ENCODE results near the gene KEAP1. TPM values are rescaled to one million over a fixed set of nuclear protein-coding genes. Genes with fewer than 3 reads are reported as not detected.

The KEAP1 gene
- total RNA-seq, 1 experiment from 2014 or later: 75.2 TPM

DNA sequence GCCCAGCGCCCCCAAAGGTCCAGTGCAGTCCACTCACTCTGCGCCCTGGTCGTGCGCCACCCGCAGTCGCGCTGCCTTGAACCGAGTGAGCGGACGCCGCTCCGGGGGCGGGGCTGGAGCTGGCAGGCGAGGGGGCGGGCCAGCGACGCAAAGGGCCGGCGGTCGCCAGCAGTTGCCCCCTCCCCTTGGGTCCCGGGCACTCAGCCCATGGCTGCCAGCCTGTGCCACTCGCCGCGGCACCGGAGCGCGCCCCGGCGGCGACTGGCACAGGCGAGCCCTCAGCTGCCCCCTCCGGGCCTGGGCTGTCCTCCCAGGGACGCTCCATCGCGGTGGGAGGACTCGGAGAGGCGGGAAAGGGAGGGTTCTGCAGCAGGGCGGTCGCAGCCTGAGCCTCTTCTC lies 14.2 kb upstream of the KEAP1 start, which contains the start of gene S1PR5:
TSS of gene S1PR5 (minus strand) at position 87 of the 399 bp plus-strand sequence. CDS start 2,436 bp downstream, outside the sequence.
- ATAC-seq (peak; percentile 85), DNase-seq (ENCODE audit: low read depth, low spot score) (no peak)
- Histone ChIP-seq H3K4me3 (replicated peaks in 1 of 2; ENCODE audit: low read depth in 1 of 2, low read length in 2 of 2) (peak within 1 kb of the TSS; percentile 64 to 82), H3K27me3 (ENCODE audit: insufficient read depth, low read length) (no peaks in the 10 kb centered on the region), H3K36me3 (ENCODE audit: control insufficient read depth in 1 of 2, insufficient read depth in 2 of 2, low read length in 2 of 2) (no peaks in the 10 kb centered on the region), H3K4me1 (ENCODE audit: control insufficient read depth in 1 of 2, insufficient read depth in 2 of 2, low read length in 2 of 2) (peaks cover 16 to 45% of the 10 kb centered on the region in 2 experiments; a peak in 3 of 4 replicates), H3K9me3 (ENCODE audit: control insufficient read depth in 1 of 2, insufficient read depth in 1 of 2, low read depth in 1 of 2, low read length in 2 of 2) (no peaks in the 10 kb centered on the region), H2AFZ (ENCODE audit: low read depth, low read length, poor library complexity, severe bottlenecking) (peak within 1 kb of the TSS; percentile 87), H3K9ac (ENCODE audit: low read length) (peak within 1 kb of the TSS; percentile 75), H3K27ac (ENCODE audit: low read depth, low read length) (peak within 1 kb of the TSS; percentile 64; the same call in 1 of the 2 replicates), H3K4me2 (ENCODE audit: low read length) (peak within 1 kb of the TSS; percentile 100), H3K79me2 (ENCODE audit: insufficient read depth, low read length) (no peaks in the 10 kb centered on the region), H3K9me2 (ENCODE audit: insufficient read depth) (no peaks in the 10 kb centered on the region), H4K20me1 (ENCODE audit: insufficient read depth) (no peaks in the 10 kb centered on the region)
- TF ChIP-seq POLR2AphosphoS5 (IDR thresholded peaks at IDR 0.05; ENCODE audit: low read depth, low read length): peak; percentile 57
- no peak for TF ChIP-seq FOSL1 (IDR thresholded peaks at IDR 0.05; ENCODE audit: low read depth)
- TF ChIP-seq EGR1 (IDR thresholded peaks at IDR 0.05; ENCODE audit: low read depth): peak; percentile 27; the same call in 1 of the 2 replicates
- RAD21 ChIA-PET (ENCODE audit: low non-redundant PET in 1 of 2, low total read pairs in 2 of 2, uncharacterized antibody in 2 of 2, unreplicated experiment in 2 of 2): no interaction called here
- intact Hi-C loops (cut with micrococcal nuclease): no loop called here
- no TSS peak for BruUV-seq (replicated peaks)
- POLR2A ChIA-PET: interaction anchor here (0.9 kb wide), 1 partner anchor 10 kb away, joined by 4 read pairs; no protein-coding TSS in a partner anchor
- CTCF ChIA-PET: interaction anchor here (0.6 to 1.1 kb wide), 4 partner anchors 9 to 49 kb away, joined by 3 read pairs; partner anchors contain the start of gene KRI1

DNA sequence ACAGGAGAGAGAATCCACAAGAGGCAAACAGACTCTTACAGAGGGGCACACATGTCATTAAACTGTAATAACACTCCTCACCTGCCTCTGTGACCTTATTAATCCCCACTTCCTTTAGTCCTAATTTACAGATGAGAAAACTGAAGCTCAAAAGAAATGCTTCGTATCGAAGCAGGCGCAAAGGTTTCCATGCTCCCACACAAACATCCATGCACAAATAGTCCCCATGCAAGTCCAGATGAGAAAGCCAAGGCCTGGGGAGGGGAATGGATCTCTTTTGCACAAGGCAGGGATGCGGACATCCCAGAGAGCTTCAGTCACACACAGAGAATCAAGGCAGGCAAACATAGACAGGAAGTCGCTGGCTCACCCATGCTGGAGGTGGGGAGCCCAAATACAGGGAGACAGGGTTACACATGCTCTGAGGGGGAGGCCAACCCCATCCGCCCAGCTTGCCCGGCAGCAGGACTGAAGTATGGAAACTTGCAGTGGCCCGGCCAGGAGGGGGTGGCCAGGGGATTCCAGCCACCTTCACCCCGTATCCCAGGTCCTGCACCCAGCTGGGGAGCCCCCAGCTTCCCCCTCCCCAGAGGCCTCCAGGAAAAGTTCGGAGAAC lies 13.6 kb upstream of the KEAP1 start:
- H3K4me3 ChIP-seq (replicated peaks in 1 of 2; ENCODE audit: low read depth in 1 of 2, low read length in 2 of 2): peak overlapping the region; percentile 64 to 82
- H3K4me1 ChIP-seq (ENCODE audit: control insufficient read depth in 1 of 2, insufficient read depth in 2 of 2, low read length in 2 of 2): peaks cover 16 to 45% of the 10 kb centered on the region in 2 experiments; a peak in 3 of 4 replicates
- H3K9me2 ChIP-seq (ENCODE audit: insufficient read depth): no peaks in the 10 kb centered on the region
- ChIA-PET POLR2A (interaction anchor here (0.9 kb wide), 1 partner anchor 9 kb away, joined by 4 read pairs; no protein-coding TSS in a partner anchor), CTCF (interaction anchor here (0.5 to 1.1 kb wide), 4 partner anchors 8 to 35 kb away, joined by 3 to 4 read pairs (median 3); no protein-coding TSS in a partner anchor), RAD21 (ENCODE audit: low non-redundant PET in 1 of 2, low total read pairs in 2 of 2, uncharacterized antibody in 2 of 2, unreplicated experiment in 2 of 2) (no interaction called here)
- H3K27ac ChIP-seq (ENCODE audit: low read depth, low read length): peak overlapping the region; percentile 64; the same call in 1 of the 2 replicates
- BruUV-seq (replicated peaks): no TSS peak
- peak overlapping the region; percentile 100 for H3K4me2 ChIP-seq (ENCODE audit: low read length)
- intact Hi-C loops (cut with micrococcal nuclease): no loop called here
- no peaks in the 10 kb centered on the region for H3K36me3 ChIP-seq (ENCODE audit: control insufficient read depth in 1 of 2, insufficient read depth in 2 of 2, low read length in 2 of 2)
- H3K27me3 ChIP-seq (ENCODE audit: insufficient read depth, low read length): no peaks in the 10 kb centered on the region
- no peaks in the 10 kb centered on the region for H4K20me1 ChIP-seq (ENCODE audit: insufficient read depth)
- no peaks in the 10 kb centered on the region for H3K79me2 ChIP-seq (ENCODE audit: insufficient read depth, low read length)
- H2AFZ ChIP-seq (ENCODE audit: low read depth, low read length, poor library complexity, severe bottlenecking): peak overlapping the region; percentile 32
- H3K9me3 ChIP-seq (ENCODE audit: control insufficient read depth in 1 of 2, insufficient read depth in 1 of 2, low read depth in 1 of 2, low read length in 2 of 2): no peaks in the 10 kb centered on the region
- DNase-seq (ENCODE audit: low read depth, low spot score) (no peak), ATAC-seq (peak; percentile 32)
- H3K9ac ChIP-seq (ENCODE audit: low read length): peak overlapping the region; percentile 75
- TF ChIP-seq ZNF274 (IDR thresholded peaks at IDR 0.05; ENCODE audit: low read depth, low read length): no peak
- TF ChIP-seq, protein P1, sequence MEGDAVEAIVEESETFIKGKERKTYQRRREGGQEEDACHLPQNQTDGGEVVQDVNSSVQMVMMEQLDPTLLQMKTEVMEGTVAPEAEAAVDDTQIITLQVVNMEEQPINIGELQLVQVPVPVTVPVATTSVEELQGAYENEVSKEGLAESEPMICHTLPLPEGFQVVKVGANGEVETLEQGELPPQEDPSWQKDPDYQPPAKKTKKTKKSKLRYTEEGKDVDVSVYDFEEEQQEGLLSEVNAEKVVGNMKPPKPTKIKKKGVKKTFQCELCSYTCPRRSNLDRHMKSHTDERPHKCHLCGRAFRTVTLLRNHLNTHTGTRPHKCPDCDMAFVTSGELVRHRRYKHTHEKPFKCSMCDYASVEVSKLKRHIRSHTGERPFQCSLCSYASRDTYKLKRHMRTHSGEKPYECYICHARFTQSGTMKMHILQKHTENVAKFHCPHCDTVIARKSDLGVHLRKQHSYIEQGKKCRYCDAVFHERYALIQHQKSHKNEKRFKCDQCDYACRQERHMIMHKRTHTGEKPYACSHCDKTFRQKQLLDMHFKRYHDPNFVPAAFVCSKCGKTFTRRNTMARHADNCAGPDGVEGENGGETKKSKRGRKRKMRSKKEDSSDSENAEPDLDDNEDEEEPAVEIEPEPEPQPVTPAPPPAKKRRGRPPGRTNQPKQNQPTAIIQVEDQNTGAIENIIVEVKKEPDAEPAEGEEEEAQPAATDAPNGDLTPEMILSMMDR (IDR thresholded peaks at IDR 0.05 in 2 of 3, conservative IDR thresholded peaks at IDR 0.05 in 1 of 3; ENCODE audit: borderline replicate concordance in 1 of 3, insufficient read depth in 1 of 3, low read depth in 2 of 3, low read length in 2 of 3): no peak
- TF ChIP-seq YY1 (IDR thresholded peaks at IDR 0.05; ENCODE audit: extremely low read depth, insufficient replicate concordance, low read depth, low read length): no peak
- TF ChIP-seq EGR1 (IDR thresholded peaks at IDR 0.05; ENCODE audit: low read depth): no peak
- TF ChIP-seq RAD21 (IDR thresholded peaks at IDR 0.05; ENCODE audit: low read depth): no peak
- TF ChIP-seq SRF (IDR thresholded peaks at IDR 0.05; ENCODE audit: low read depth): no peak
- TF ChIP-seq EZH2 (IDR thresholded peaks at IDR 0.05): no peak
- TF ChIP-seq, protein P2, sequence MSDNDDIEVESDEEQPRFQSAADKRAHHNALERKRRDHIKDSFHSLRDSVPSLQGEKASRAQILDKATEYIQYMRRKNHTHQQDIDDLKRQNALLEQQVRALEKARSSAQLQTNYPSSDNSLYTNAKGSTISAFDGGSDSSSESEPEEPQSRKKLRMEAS (IDR thresholded peaks at IDR 0.05): no peak; the same call in 1 of the 2 replicates
- TF ChIP-seq POLR2AphosphoS5 (IDR thresholded peaks at IDR 0.05; ENCODE audit: low read depth, low read length): no peak
- TF ChIP-seq ELF1 (IDR thresholded peaks at IDR 0.05; ENCODE audit: borderline replicate concordance, low read depth): no peak
- TF ChIP-seq JUND (IDR thresholded peaks at IDR 0.05): no peak
- TF ChIP-seq EZH2phosphoT487 (IDR thresholded peaks at IDR 0.05; ENCODE audit: borderline replicate concordance): no peak
- no peak for TF ChIP-seq TCF7L2 (IDR thresholded peaks at IDR 0.05; ENCODE audit: borderline replicate concordance, extremely low read depth, insufficient read depth, insufficient read length)
- TF ChIP-seq SP1 (IDR thresholded peaks at IDR 0.05; ENCODE audit: low read depth): no peak
- TF ChIP-seq CBX3 (IDR thresholded peaks at IDR 0.05; ENCODE audit: low read depth): no peak
